Brain microvascular endothelial cell (primary cell): ENCODE data around the gene RAB28.

Experiments used
- DNase-seq: peaks from one replicate; pipeline ENCODE4 v3.0.0-alpha.2; 2020
- H3K27ac ChIP-seq: fragments of 250-450 bp; sonication (Bioruptor Pico); 2 replicates; pipeline ENCODE4 v1.5.1; 2020; ENCODE audit warnings: mild to moderate bottlenecking, moderate library complexity
- H3K27me3 ChIP-seq: fragments of 250-450 bp; sonication (Bioruptor Pico); replicated peaks from 2 replicates; pipeline ENCODE4 v1.5.1; 2020; ENCODE audit warnings: mild to moderate bottlenecking
- H3K36me3 ChIP-seq: fragments of 250-450 bp; sonication (Bioruptor Pico); replicated peaks from 2 replicates; pipeline ENCODE4 v1.5.1; 2020; ENCODE audit warnings: mild to moderate bottlenecking
- H3K4me3 ChIP-seq: 2 replicates; pipeline ENCODE4 v1.5.1; 2011; ENCODE audit warnings: low read depth, mild to moderate bottlenecking, control low read depth, low read length, moderate library complexity
- CTCF ChIP-seq: IDR thresholded peaks from 2 replicates; pipeline ENCODE4 v1.5.1; 2011; ENCODE audit warnings: low read depth, mild to moderate bottlenecking, moderate library complexity, low read length, control low read depth, inconsistent platforms; ENCODE audit errors: missing control alignments
- in situ Hi-C: cut with HindIII; loops from 2 replicates; pipeline ENCODE4 v1.10.0; 2017; ENCODE audit warnings: low sequenced_read_pairs, low pct_ligation_motif_present

The RAB28 gene

GRCh38 chr4:13527981-13528820 lies 44.1 kb upstream of the RAB28 start:
- TF ChIP-seq CTCF, result no peak
- in situ Hi-C loops, result no loop called here
- no peak for DNase-seq
- Histone ChIP-seq H3K27ac (no peak overlapping the region), H3K27me3 (peaks cover 95% of the 10 kb centered on the region), H3K4me3 (no peak overlapping the region), H3K36me3 (no peaks in the 10 kb centered on the region)

- no peak for TF ChIP-seq CTCF
- H3K4me3 ChIP-seq, result no peak overlapping the region
- in situ Hi-C loops, result no loop called here
- H3K36me3 ChIP-seq, result no peaks in the 10 kb centered on the region
- peaks cover 95% of the 10 kb centered on the region for H3K27me3 ChIP-seq
- no peak overlapping the region for H3K27ac ChIP-seq
- no peak for DNase-seq
Measured at GRCh38 chr4:13527192-13527980, 43.2 kb upstream of the RAB28 start.

- Histone ChIP-seq H3K27me3 (peaks cover 95% of the 10 kb centered on the region), H3K27ac (no peak overlapping the region), H3K36me3 (no peaks in the 10 kb centered on the region), H3K4me3 (no peak overlapping the region)
- in situ Hi-C loops, result no loop called here
- DNase-seq, result no peak
- TF ChIP-seq CTCF, result no peak
Measured at GRCh38 chr4:13526658-13527057, 42.5 kb upstream of the RAB28 start.

GRCh38 chr4:13525606-13526281 lies 41.6 kb upstream of the RAB28 start:
- Histone ChIP-seq H3K27me3 (peaks cover 95% of the 10 kb centered on the region), H3K4me3 (no peak overlapping the region), H3K36me3 (no peaks in the 10 kb centered on the region), H3K27ac (no peak overlapping the region)
- DNase-seq, result no peak
- in situ Hi-C loops, result no loop called here
- TF ChIP-seq CTCF, result no peak

- no peak for DNase-seq
- H3K27me3 ChIP-seq, result peaks cover 86% of the 10 kb centered on the region
Measured at GRCh38 chr4:13524504-13525243, 40.5 kb upstream of the RAB28 start.

More at GRCh38 chr4:13524504-13525243, 40.5 kb upstream of the RAB28 start:
- in situ Hi-C loops, result no loop called here
- no peak overlapping the region for H3K4me3 ChIP-seq
- no peaks in the 10 kb centered on the region for H3K36me3 ChIP-seq
- TF ChIP-seq CTCF, result no peak
- H3K27ac ChIP-seq, result no peak overlapping the region
